A673 (cell line): ENCODE measurements around the gene ST3GAL2.

ENCODE experiments used
- EZH2 ChIP-seq: fragments of 200-600 bp; sonication (generic); IDR thresholded peaks from 2 replicates; pipeline ENCODE4 v1.6.1; 2017; ENCODE audit warnings: borderline replicate concordance, low read depth, mild to moderate bottlenecking, mixed read lengths, antibody characterized with exemption, low read length; ENCODE audit not compliant: poor library complexity, severe bottlenecking
- TF ChIP-seq, protein P1 (sequence below): fragments of 300-800, 200-600 bp; sonication (generic); conservative IDR thresholded peaks from 2 replicates; pipeline ENCODE4 v1.5.1; 2017; ENCODE audit warnings: low read depth, mild to moderate bottlenecking, antibody characterized with exemption, low read length, moderate library complexity, mixed read lengths

DNA sequence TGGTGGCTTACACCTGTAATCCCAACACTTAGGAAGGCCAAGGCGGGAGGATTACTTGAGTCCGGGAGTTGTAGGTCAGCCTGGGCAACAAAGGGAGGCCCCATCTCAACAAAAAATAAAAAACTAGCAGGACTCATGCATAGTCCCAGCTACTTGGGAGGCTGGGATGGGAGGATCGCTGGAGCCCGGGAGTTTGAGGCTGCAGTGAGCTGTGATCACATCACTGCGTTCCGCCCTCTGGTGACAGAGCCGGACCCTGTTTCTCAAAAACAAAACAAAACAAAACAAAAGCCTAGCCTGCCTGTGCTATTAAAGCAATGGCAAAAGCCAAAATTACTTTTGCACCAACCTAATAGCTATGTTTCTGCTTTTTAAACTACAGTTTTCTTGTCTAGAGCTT lies 17.0 kb upstream of the ST3GAL2 start:
- TF ChIP-seq, protein P1, sequence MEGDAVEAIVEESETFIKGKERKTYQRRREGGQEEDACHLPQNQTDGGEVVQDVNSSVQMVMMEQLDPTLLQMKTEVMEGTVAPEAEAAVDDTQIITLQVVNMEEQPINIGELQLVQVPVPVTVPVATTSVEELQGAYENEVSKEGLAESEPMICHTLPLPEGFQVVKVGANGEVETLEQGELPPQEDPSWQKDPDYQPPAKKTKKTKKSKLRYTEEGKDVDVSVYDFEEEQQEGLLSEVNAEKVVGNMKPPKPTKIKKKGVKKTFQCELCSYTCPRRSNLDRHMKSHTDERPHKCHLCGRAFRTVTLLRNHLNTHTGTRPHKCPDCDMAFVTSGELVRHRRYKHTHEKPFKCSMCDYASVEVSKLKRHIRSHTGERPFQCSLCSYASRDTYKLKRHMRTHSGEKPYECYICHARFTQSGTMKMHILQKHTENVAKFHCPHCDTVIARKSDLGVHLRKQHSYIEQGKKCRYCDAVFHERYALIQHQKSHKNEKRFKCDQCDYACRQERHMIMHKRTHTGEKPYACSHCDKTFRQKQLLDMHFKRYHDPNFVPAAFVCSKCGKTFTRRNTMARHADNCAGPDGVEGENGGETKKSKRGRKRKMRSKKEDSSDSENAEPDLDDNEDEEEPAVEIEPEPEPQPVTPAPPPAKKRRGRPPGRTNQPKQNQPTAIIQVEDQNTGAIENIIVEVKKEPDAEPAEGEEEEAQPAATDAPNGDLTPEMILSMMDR, result 0 out of 2 replicates have a peak, but pooled peaks have one; percentile 13
- no peak for TF ChIP-seq EZH2
